Mesenchymal stem cell (in vitro differentiated cells and primary cell): Measurements from ENCODE around the gene KBTBD2.
"Not testable (repeated sequence)": the region's sequence is repeated elsewhere in the genome, so short reads cannot be mapped to it uniquely, and the experiment has no call there.

Experiments
- DNase-seq: peaks from one replicate; pipeline ENCODE4 v3.0.0-alpha.2; 2013
- H2AFZ ChIP-seq: one replicate; pipeline ENCODE4 v1.6.1; 2013; ENCODE audit warnings: low read depth, mild to moderate bottlenecking, control low read depth, inconsistent platforms, low read length, moderate library complexity
- H2AK5ac ChIP-seq: 2 replicates; pipeline ENCODE4 v1.6.1; 2013; ENCODE audit warnings: low read length, moderate library complexity, mild to moderate bottlenecking, inconsistent platforms; ENCODE audit not compliant: severe bottlenecking
- H2BK120ac ChIP-seq: one replicate; pipeline ENCODE4 v1.6.1; 2013; ENCODE audit warnings: low read depth, mild to moderate bottlenecking, inconsistent platforms, low read length, moderate library complexity
- H2BK12ac ChIP-seq, 2 experiments: one replicate each; pipeline ENCODE4 v1.6.1; 2013; ENCODE audit warnings: inconsistent platforms in 2 of 2, low read length in 2 of 2, mild to moderate bottlenecking in 2 of 2, moderate library complexity in 2 of 2, control low read depth in 1 of 2
- H2BK15ac ChIP-seq: one replicate; pipeline ENCODE4 v1.6.1; 2013; ENCODE audit warnings: mild to moderate bottlenecking, low read depth, inconsistent platforms; ENCODE audit not compliant: poor library complexity, severe bottlenecking
- H2BK5ac ChIP-seq: 2 replicates; pipeline ENCODE4 v1.6.1; 2013; ENCODE audit warnings: low read depth, mild to moderate bottlenecking, low read length, control low read depth, inconsistent platforms; ENCODE audit not compliant: poor library complexity, severe bottlenecking
- H3K14ac ChIP-seq, 2 experiments: one replicate each; pipeline ENCODE4 v1.6.1; 2013; ENCODE audit warnings: inconsistent platforms in 2 of 2, low read length in 2 of 2, control low read depth in 1 of 2, mild to moderate bottlenecking in 1 of 2, moderate library complexity in 1 of 2
- H3K18ac ChIP-seq, 2 experiments: one replicate each; pipeline ENCODE4 v1.6.1; 2013; ENCODE audit warnings: inconsistent platforms in 2 of 2, low read length in 2 of 2, control low read depth in 1 of 2, low read depth in 1 of 2, mild to moderate bottlenecking in 1 of 2
- H3K23ac ChIP-seq, 2 experiments: one replicate each; pipeline ENCODE4 v1.6.1; 2013; ENCODE audit warnings: inconsistent platforms in 2 of 2, low read length in 2 of 2, mild to moderate bottlenecking in 2 of 2, moderate library complexity in 2 of 2, control low read depth in 1 of 2
- H3K27ac ChIP-seq: 2 replicates; pipeline ENCODE4 v1.5.1; 2013; ENCODE audit warnings: mild to moderate bottlenecking, moderate library complexity, low read length, control low read depth, inconsistent platforms; ENCODE audit not compliant: poor library complexity, severe bottlenecking
- H3K27me3 ChIP-seq, 2 experiments: 2 replicates each; pipeline versions ENCODE4 v1.6.1 to v1.7.0; 2013; ENCODE audit warnings: low read length in 2 of 2, mild to moderate bottlenecking in 2 of 2, moderate library complexity in 2 of 2, control low read depth in 1 of 2, inconsistent platforms in 1 of 2; ENCODE audit not compliant: control insufficient read depth in 1 of 2, insufficient read depth in 1 of 2
- H3K36me3 ChIP-seq, 2 experiments: 2 replicates each; pipeline versions ENCODE4 v1.6.1 to v1.7.0; 2013; ENCODE audit warnings: low read length in 2 of 2, control low read depth in 1 of 2, inconsistent platforms in 1 of 2, low read depth in 1 of 2, mild to moderate bottlenecking in 1 of 2; ENCODE audit not compliant: insufficient read depth in 2 of 2, control insufficient read depth in 1 of 2
- H3K4ac ChIP-seq, 2 experiments: one replicate each; pipeline ENCODE4 v1.6.1; 2013; ENCODE audit warnings: inconsistent platforms in 2 of 2, low read length in 2 of 2, mild to moderate bottlenecking in 2 of 2, moderate library complexity in 2 of 2, control low read depth in 1 of 2, low read depth in 1 of 2
- H3K4me1 ChIP-seq: 2 replicates; pipeline ENCODE4 v1.6.1; 2013; ENCODE audit warnings: low read depth, low read length, control low read depth; ENCODE audit not compliant: control insufficient read depth, insufficient read depth
- H3K4me2 ChIP-seq: 2 replicates; pipeline ENCODE4 v1.6.1; 2013; ENCODE audit warnings: low read length, mild to moderate bottlenecking, inconsistent platforms; ENCODE audit not compliant: poor library complexity, severe bottlenecking
- H3K4me3 ChIP-seq, 2 experiments: 2 replicates each; pipeline versions ENCODE4 v1.5.1 to v1.7.0; 2013; ENCODE audit warnings: low read length in 2 of 2, mild to moderate bottlenecking in 2 of 2, control low read depth in 1 of 2, low read depth in 1 of 2; ENCODE audit not compliant: insufficient read depth in 1 of 2
- H3K79me1 ChIP-seq: replicated peaks from 2 replicates; pipeline ENCODE4 v1.6.1; 2013; ENCODE audit warnings: mild to moderate bottlenecking, control low read depth, low read length, inconsistent platforms; ENCODE audit not compliant: poor library complexity, severe bottlenecking
- H3K9ac ChIP-seq: 2 replicates; pipeline ENCODE4 v1.7.0; 2013; ENCODE audit warnings: mild to moderate bottlenecking, low read length, moderate library complexity
- H3K9me3 ChIP-seq: 2 replicates; pipeline ENCODE4 v1.7.0; 2013; ENCODE audit warnings: mild to moderate bottlenecking, low read length; ENCODE audit not compliant: control insufficient read depth
- H4K8ac ChIP-seq: one replicate; pipeline ENCODE4 v1.6.1; 2013; ENCODE audit warnings: inconsistent platforms, mild to moderate bottlenecking, low read length, moderate library complexity
- H4K91ac ChIP-seq: one replicate; pipeline ENCODE4 v1.6.1; 2013; ENCODE audit warnings: mild to moderate bottlenecking, low read length, inconsistent platforms
- WGBS: methylation state at CpG from one replicate; pipeline ENCODE4 v1.1.7; 2013; ENCODE audit warnings: mixed read lengths; 5-methylcytosine and 5-hydroxymethylcytosine counted together

KBTBD2 gene

DNA sequence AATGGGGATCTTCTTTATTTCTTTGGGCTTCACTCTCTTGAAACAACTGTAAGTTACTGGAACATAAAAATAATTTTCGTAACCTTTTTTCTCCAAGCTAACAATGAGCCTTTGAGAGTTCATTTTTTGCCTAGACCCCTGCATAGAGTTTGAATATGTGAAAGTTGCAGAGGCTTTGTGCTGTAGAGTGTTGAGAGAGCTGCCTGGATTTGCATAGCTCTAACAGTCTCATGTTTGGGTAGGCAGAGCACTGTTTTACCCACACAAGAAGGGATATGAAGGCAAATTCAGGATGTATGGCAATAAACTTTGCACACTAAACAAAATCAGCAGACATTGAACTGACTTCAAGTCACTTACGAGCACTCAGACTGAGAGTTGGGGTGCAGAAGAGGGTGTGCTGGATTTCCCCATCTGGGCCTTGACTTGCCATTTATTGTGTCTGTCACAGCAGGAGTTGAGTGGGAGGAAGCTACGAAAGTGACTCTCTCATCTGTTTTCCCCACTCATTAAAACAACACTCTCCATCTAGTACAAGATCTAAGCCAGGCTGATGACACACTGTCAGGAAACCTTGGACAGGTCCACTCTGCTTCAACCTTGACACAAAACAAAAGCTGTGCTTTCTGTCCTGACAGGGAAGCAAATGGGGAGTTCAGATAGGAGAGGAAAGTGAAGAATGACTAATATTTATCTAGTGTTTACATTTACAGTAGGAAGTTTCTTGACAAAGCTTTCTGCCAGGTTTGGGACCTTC is 62.4 kb downstream of the KBTBD2 start:
- not testable (repeated sequence) for H3K9ac ChIP-seq, H3K18ac ChIP-seq, H3K14ac ChIP-seq, H3K4me1 ChIP-seq, H2AFZ ChIP-seq, H3K4me2 ChIP-seq, DNase-seq, H3K27ac ChIP-seq, H4K91ac ChIP-seq, H3K36me3 ChIP-seq, H3K27me3 ChIP-seq, H3K4me3 ChIP-seq, H3K79me1 ChIP-seq, H2AK5ac ChIP-seq, H2BK120ac ChIP-seq, H2BK12ac ChIP-seq, H4K8ac ChIP-seq, H2BK15ac ChIP-seq, H3K23ac ChIP-seq, H3K4ac ChIP-seq, H2BK5ac ChIP-seq, H3K9me3 ChIP-seq
- WGBS: no CpG with 5 or more reads among the region's 3 CpGs
